ENCODE results near the gene PRKCA.

DNA sequence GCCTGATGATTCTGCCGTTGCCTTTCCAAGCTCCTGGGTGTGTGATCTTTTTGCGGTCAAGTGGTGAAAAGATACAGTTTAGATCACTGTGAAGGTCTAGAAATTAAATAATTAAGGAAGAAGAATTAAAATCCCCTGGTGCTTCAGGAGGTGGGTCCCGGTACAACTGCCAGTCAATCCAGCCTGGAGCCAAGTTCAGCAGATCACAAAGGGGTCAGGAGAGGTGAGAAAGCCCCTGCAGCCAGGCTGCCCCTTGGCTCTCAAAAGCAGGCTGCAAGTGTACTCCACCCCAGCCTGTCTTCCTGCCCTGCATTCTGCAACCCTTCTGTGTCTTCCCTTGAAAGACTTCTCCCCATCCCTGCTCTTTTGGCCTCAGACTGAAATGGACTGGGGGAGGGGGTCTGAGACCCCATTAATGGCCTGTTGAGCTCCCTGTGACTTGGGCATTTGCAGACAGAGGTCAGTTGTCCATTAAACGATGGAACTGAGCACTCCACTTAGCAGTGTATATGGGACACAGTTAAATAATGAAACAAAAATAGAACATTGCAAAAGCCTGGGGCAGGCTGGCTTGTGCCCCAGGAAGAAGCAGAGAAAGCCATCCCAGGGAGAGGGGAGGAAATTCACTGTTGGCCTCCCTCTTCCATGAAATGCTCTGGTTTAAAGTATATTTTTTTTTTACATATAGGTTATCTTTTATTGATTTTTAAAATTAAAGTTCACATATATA is 547.6 kb downstream of the PRKCA start:
- TF ChIP-seq CTCF (conservative IDR thresholded peaks at IDR 0.05; ENCODE audit: low read length) (no peak), EZH2phosphoT487 (IDR thresholded peaks at IDR 0.05; ENCODE audit: borderline replicate concordance) (no peak)
